GM18951 (cell line): Measurements from ENCODE around the gene DARS1.

ENCODE experiments used
- POLR2A ChIP-seq: IDR thresholded peaks from 4 replicates; pipeline ENCODE4 v1.6.1; 2011; ENCODE audit warnings: mild to moderate bottlenecking; ENCODE audit not compliant: insufficient read length, insufficient read depth; ENCODE audit errors: extremely low read depth
- in situ Hi-C: fragments of 300-500 bp; cut with MboI; formaldehyde crosslinking; loops from one replicate; pipeline ENCODE4 v1.12.0; 2022; ENCODE audit warnings: low sequenced_read_pairs, mixed read lengths, inconsistent platforms; ENCODE audit not compliant: unreplicated experiment

DARS1 gene

DNA sequence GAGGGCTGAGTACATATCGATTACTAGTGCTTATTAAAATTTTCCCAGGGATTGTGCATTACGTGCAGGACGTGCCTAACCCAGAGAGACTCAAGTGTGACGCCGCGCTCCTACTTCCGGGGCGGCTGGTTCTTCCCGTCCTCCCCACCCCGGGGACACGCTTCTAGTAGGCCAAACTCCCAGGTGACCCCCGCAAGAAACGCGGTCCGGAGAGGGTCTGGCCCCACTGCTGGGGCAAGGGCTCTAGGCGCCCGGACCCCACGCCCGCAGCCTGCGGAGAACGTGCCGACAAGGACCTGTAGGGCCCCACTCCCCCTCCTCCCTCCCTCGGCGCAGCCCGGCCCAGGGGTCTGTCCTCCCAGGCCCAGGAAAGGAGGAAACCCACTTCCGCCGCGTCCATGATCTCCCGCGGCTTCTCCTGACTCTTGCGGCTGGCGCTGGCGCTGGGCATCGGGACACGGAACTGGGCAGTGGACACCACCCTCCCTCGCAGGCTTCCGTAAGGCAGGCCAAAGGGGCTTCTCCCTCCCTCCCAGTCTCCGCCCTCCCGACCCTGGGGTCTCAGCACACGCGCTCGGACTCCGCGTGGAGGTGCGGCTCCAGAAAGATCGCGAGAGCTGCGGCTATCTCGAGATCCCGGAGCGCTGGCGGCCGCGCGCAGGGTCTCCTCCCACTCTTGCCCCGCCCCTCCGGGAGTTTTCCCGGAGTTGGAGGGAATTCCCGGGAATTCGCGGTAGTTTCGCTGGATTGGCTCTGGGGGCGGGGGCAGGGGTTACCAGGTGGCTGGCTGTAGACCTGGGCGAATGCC lies at the start of gene DARS1:
TSS of gene DARS1 (minus strand) at position 609 of the 808 bp plus-strand sequence. CDS start at position 451, 158 bp downstream.
- peak; percentile 79 for TF ChIP-seq POLR2A
- in situ Hi-C loops = no loop called here

DNA sequence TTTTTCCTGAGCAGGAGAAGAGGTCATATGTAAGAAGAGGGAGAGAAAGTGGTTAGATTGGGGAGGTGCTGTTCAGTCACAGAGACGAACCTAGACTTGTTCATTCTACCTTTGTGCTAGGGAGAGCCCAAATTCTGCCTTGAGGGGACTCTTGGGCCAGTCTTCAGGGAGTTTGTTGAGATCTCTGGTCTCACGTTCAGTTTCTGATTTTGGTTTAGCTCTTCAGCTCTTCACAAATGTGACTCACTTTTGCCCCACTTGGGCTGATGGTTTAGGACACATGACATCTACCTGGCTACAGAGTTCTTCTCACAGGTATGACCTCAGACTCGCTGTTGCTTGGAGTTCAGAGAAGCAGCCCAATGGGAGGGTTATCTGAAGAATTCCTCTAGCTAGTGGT lies 49.2 kb upstream of the DARS1 start:
- in situ Hi-C loops = no loop called here
- TF ChIP-seq POLR2A = no peak

DNA sequence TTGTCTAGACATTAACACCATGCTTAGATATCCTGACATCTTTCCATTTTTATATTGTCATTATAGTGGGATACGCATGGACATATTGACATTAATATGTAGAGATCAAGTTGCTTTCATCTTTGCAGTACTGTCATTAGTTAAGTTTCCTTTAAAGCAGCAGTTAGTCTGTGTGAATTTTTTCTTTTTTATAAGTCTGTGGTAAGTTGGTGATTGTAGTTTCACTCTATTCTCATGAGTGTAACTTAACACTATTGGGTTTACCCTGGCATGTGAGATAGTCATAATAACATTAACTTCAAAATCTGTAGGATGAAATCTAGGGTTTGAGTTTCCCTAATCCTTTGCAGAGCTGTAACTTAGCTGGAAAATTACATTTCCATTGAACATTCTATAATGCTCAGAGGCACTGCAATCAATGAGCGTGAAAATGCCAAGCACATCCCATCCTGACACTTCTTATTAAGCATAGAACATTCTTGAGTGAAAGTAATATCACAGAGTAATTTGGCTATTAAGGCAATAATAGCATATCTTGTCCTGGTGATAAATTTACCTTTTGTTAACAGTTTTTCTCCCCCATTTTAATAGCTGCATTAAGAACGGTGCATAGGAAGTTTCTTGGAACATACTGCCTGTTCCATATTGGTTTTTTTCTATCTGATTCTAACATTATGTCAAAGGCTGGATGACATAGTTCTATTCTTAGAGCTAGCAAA lies 47.5 kb upstream of the DARS1 start:
- in situ Hi-C loops = no loop called here
- no peak for TF ChIP-seq POLR2A

DNA sequence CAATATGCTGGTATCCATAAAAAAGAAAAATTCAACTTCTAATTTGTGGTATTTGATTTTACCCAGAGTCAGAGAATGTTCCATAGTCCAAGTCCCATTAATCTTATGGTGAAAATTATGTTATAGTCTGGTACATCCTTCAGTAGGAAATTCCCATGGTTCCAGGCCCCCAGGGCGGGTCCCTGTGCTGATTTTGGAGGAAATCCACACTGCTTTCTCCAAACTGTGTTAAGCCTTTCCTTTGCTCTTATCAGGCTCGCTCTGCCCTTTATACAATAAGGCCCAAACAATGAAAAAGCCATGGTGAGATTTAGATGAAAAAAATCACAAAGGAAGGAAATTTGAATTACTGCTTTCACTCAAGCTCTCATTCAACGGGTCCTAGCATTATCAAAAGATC lies 46.8 kb upstream of the DARS1 start:
- in situ Hi-C loops = no loop called here
- no peak for TF ChIP-seq POLR2A

DNA sequence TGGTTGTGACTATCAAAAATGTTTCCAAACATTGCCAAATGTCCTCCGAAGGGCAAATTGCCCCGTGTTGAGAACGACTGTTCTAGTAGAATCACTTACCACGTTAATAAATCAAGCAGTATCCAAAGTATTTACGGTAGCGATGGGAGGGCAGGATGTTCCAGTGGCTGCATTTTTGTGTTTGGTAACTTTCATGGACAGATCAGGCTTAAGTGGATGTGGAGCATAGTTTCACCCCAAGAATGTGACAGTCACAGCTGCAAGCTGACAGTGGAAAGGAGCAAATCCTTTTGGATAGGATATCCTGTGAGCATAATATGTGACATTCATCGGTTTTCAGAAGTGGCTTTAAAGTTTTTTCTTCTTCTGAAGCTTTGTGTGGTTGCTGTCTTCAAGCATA lies 46.3 kb upstream of the DARS1 start:
- in situ Hi-C loops = no loop called here
- TF ChIP-seq POLR2A = no peak

DNA sequence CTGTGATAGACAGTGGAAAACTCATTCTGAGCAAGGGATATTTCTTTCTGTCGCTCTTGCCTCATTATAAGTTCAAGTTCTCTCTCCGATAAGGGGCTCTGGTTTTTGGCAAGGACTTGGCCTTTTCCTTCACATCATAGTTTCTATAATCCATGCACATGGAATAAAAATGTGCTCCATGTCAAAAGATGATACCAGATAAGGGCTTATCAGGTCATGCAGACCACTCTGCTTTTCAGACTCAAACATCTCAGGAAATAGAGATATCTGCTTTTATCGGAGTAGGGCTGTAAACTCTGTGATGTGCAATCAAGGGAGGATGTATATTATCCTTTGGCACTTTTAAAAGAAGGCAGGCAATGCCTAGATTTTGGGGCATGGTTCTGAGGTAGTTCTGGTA lies 45.0 kb upstream of the DARS1 start:
- in situ Hi-C loops = no loop called here
- no peak for TF ChIP-seq POLR2A

DNA sequence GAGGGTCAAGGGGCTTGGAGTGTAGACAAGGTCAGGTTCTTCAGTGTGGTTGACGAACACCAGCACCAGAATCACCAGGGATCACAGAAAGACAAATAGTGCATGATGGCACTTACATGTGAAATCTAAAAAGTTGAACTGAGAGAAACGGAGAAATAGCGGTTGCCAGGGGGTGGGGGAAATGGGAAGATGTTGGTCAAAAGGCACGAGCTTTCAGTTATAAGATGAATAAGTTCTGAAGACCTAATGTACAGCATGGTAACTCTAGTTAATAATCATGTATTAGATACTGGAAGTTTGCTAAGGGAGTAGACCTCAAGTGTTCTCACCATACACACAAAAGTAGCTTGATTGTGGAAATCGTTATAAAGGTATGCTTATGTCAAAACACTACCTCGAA lies 43.7 kb upstream of the DARS1 start:
- in situ Hi-C loops = no loop called here
- TF ChIP-seq POLR2A = no peak

DNA sequence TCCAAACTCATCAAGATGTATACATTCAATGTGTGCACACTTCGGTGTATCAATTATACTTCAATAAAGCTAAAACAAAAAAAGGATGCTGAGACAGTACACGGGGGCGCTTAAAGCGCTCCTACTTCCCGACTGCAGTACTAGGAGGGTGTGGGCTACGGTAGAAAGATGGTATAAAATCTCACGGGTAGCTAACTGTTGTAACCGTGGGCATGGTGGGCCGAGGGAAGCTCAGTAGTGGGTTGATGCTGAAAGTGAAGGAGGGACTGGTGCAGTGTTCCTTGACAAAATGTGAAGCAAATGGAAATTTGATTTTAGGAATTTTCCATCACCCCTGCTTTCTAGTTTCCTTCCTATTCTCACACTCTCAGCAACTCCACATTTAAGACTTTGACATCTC lies 42.6 kb upstream of the DARS1 start:
- in situ Hi-C loops = no loop called here
- no peak for TF ChIP-seq POLR2A

DNA sequence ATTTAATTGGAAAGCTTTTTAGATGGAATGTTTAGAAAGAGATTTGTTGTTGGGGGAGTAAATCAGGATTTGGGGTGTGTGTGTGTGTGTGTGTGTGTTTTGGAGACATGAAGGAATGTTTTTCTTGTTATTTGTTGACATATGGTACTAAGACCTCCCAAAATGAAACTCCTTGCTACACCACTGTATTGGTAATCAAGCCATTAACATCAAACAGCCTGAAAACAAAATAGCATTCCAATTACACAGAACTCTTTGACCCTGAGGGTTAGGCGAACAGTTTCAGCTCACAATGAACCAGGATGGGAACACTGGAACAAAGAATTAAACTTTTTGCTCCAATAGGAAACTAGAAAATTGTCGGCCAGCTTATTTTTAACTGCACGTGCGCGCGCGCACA lies 41.7 kb upstream of the DARS1 start:
- no peak for TF ChIP-seq POLR2A

DNA sequence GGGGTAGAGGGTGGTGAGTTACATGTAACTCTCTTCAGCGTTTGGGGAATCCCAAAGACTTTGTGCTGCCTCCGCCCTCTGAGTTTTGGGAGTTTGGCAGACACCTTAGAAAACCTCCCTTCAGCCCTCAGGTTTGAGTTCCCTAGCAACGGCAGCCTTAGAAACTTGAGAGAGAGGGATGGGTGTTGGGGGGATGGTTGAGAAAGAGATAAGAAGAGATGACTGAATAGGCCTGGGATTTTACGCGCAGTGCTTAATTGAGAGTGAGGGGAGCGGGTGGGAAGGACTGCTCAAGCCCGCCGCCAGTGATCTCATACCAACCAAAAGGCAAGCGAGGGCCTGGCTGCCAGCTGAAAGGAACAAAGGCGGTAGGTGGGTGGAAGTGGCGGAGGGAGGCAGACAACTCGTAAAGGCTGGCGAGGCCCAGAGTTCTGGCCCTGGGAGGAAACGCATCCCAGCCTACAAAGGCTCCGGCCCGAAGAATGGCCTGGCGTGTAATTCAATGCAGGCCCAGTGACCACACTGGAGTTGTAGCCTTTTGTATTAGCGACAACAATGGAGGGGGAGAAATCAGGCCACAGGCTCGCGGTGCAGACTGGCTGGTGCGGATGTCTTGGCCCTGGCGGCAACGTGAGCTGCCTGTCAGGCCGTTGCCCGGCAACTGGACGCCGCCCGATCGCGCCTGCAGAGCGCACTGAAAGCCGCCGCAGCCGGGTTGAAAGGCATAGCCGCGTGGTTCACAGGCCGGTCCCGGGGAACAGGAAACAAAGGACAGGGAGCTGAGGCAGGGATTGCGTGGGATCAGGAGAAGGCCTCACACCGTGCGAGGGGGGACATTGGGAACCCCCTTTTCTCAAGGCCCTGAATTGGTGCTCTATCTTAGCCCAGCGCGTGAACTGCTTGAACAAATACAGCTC lies 39.9 kb upstream of the DARS1 start:
- no peak for TF ChIP-seq POLR2A
- in situ Hi-C loops = no loop called here

More for the DNA sequence above, 41.7 kb upstream of the DARS1 start:
- in situ Hi-C loops = no loop called here

DNA sequence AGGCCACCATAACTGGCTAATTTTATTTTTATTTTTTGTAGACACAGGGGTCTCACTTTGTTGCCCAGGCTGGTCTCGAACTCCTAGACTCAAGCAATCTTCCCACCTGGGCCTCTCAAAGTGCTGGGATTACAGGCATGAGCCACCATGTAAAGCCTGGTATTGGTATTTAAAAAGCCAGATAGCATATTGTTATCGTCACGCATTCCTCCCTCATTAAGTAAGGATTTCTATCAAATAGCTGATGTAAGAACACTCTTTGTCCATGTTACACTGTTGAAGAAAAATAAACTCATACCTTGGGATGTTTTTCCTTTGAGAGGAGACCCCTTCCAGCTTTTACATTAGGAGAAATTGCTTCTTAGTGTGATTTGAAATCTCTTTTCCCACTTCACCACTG lies 39.2 kb upstream of the DARS1 start:
- no peak for TF ChIP-seq POLR2A
- in situ Hi-C loops = no loop called here

DNA sequence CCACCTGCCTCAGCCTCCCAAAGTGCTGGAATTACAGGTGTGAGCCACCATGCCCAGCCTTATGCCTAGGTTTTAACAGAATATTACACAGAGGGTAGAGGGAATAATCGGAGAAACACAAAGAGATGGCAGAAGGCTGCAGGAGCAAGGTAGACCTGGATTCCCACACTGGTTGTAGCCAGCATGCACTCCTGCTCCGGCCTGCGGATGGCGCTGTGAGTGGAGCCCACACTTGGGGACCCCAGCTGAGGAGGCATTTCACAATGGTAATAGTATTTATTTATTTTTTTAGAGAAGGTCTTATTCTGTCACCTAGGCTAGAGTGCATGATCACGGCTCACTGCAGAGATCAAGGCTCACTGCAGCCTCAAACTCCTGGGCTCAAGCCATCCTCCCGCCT lies 38.8 kb upstream of the DARS1 start:
- no peak for TF ChIP-seq POLR2A
- in situ Hi-C loops = no loop called here

DNA sequence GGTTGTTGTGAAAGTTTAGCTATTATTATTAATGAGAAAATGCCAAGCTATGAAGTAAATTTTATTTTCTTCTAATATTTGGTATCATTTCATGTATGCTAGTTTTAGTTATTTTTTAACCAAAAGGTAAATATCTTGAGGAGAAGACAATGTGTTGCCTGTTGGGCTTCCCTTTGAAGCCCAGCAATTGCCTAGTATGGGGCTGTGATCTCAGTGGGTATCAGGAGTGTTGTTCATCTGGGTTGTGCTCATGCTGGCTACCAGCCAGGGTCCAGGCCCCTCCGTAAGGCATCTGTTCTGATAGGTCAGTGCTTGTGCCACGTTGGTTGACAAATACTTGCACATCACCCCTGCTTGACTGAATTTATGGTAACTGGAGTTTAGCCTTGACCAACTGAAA lies 38.0 kb upstream of the DARS1 start:
- TF ChIP-seq POLR2A = no peak
- in situ Hi-C loops = no loop called here

DNA sequence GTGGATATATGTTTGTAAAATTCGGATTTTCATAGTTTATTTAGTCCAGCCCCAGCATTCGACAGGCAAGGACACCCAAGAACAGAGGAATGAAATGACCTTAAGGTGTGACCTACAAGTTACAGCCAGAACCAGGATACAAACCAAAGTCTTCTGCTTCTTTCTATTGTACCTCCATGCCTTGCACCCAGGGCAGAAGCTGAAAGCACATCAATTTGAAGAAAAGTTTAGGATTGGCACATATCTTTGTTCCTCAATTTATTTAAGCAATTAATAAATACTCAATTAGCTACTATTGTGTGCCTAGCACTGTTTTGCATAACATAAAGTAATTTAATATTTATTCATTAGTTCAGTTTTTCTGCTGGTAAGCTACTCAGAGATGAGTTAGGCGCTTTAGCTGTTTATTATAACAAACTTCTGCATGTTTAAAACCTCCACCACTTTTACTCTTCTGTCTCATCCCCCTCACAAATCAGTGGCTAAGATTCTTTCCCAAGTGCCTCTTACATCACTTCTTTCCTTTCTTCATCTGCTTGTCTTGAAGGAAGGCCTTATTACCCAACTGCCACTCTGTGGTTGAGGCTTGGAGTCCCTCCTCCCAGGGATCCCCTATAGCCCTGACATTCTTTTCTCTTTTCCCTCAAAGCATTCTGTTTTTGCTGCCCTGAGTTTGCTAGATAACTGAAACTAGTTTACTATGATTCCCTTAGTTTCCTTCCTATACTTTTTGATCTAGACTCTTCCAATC lies 37.1 kb upstream of the DARS1 start:
- in situ Hi-C loops = no loop called here
- TF ChIP-seq POLR2A = no peak
